Smooth muscle cell (in vitro differentiated cells): Measurements from ENCODE around the gene CRYL1. TPM values are rescaled to one million over a fixed set of nuclear protein-coding genes. Genes with fewer than 3 reads are reported as not detected.

Source experiments
- DNase-seq: peaks from one replicate; lab custom pipeline; 2025; ENCODE audit not compliant: unreplicated experiment; lab: John Stamatoyannopoulos, UW
- H2AFZ ChIP-seq: fragments of 200-600 bp; sonication (generic); 2 replicates; pipeline ENCODE4 v1.6.0; 2016; ENCODE audit warnings: antibody characterized with exemption, low read depth, mild to moderate bottlenecking
- H3F3A ChIP-seq: fragments of 200-600 bp; sonication (generic); 2 replicates; pipeline ENCODE4 v1.6.0; 2017; ENCODE audit warnings: antibody characterized with exemption, low read depth
- H3K27ac ChIP-seq: fragments of 200-600 bp; sonication (generic); 2 replicates; pipeline ENCODE4 v1.5.1; 2016; ENCODE audit warnings: low read depth, mild to moderate bottlenecking
- H3K27me3 ChIP-seq: fragments of 200-600 bp; sonication (generic); 2 replicates; pipeline ENCODE4 v1.6.1; 2016; ENCODE audit warnings: low read depth, mild to moderate bottlenecking
- H3K36me3 ChIP-seq: fragments of 200-600 bp; sonication (generic); 2 replicates; pipeline ENCODE4 v1.5.1; 2016; ENCODE audit warnings: low read depth
- H3K4me1 ChIP-seq: fragments of 200-600 bp; sonication (generic); 2 replicates; pipeline ENCODE4 v1.5.1; 2016; ENCODE audit warnings: low read depth
- H3K4me2 ChIP-seq: fragments of 200-600 bp; sonication (generic); 2 replicates; pipeline ENCODE4 v1.6.0; 2016; ENCODE audit warnings: mild to moderate bottlenecking
- H3K4me3 ChIP-seq: fragments of 200-600 bp; sonication (generic); 2 replicates; pipeline ENCODE4 v1.5.1; 2016; ENCODE audit warnings: mild to moderate bottlenecking
- H3K79me2 ChIP-seq: fragments of 200-600 bp; sonication (generic); 2 replicates; pipeline ENCODE4 v1.6.0; 2016; ENCODE audit warnings: low read depth, mild to moderate bottlenecking
- H3K9ac ChIP-seq: fragments of 200-600 bp; sonication (generic); 2 replicates; pipeline ENCODE4 v1.6.0; 2016; ENCODE audit warnings: low read depth
- H3K9me3 ChIP-seq: fragments of 200-600 bp; sonication (generic); replicated peaks from 2 replicates; pipeline ENCODE4 v1.5.1; 2016; ENCODE audit warnings: low read depth
- H4K20me1 ChIP-seq: fragments of 200-600 bp; sonication (generic); 2 replicates; pipeline ENCODE4 v1.6.0; 2016; ENCODE audit warnings: low read depth
- CTCF ChIP-seq: fragments of 200-600 bp; sonication (generic); IDR thresholded peaks from 2 replicates; pipeline ENCODE4 v1.5.1; 2017; ENCODE audit warnings: borderline replicate concordance, mild to moderate bottlenecking, antibody characterized with exemption; ENCODE audit not compliant: insufficient read depth, poor library complexity, severe bottlenecking
- WGBS: methylation state at CpG from one replicate; pipeline ENCODE4 v1.1.7; 2016; ENCODE audit warnings: low lambda C conversion rate; 5-methylcytosine and 5-hydroxymethylcytosine counted together
- polyA plus RNA-seq: library from polyadenylated mRNA; unstranded; fragments of >200 nt; fragmentation: Nextera tagmentation; extraction: Ambion mirVana; gene quantifications from 2 replicates; pipeline ENCODE4 v1.2.1, GENCODE V29; 2016
- total RNA-seq: library from RNA; depleted of rRNA; stranded (reverse); fragments of >200 nt; gene quantifications from 2 replicates; pipeline ENCODE4 v1.2.3, GENCODE V29; 2014

CRYL1 gene
- total and polyA plus RNA-seq, 2 experiments from 2014 or later = 6.5 to 12.4 TPM

GRCh38 chr13:20525144-20525600 lies 485 bp downstream of the CRYL1 start:
- Histone ChIP-seq H3K4me3 (peak overlapping the region; percentile 89), H3K79me2 (no peaks in the 10 kb centered on the region), H4K20me1 (no peaks in the 10 kb centered on the region), H3K4me2 (peak overlapping the region; percentile 95), H3K4me1 (peaks cover 5% of the 10 kb centered on the region), H3F3A (no peaks in the 10 kb centered on the region), H3K9ac (peak overlapping the region; percentile 17), H2AFZ (peak overlapping the region; percentile 92), H3K36me3 (no peaks in the 10 kb centered on the region), H3K27me3 (peaks cover 3% of the 10 kb centered on the region), H3K27ac (no peak overlapping the region), H3K9me3 (no peaks in the 10 kb centered on the region)
- TF ChIP-seq CTCF = no peak
- no peak for DNase-seq
- 3% methylated on average over 36 of the region's 37 CpGs for WGBS

- WGBS = 94% methylated on average over 5 of the region's 5 CpGs
- no peaks in the 10 kb centered on the region for H3F3A ChIP-seq
- DNase-seq = no peak
- H3K36me3 ChIP-seq = no peaks in the 10 kb centered on the region
- peaks cover 3% of the 10 kb centered on the region for H3K4me1 ChIP-seq
- H3K4me2 ChIP-seq = no peak overlapping the region
- H3K27me3 ChIP-seq = no peaks in the 10 kb centered on the region
- no peaks in the 10 kb centered on the region for H3K79me2 ChIP-seq
- no peak for TF ChIP-seq CTCF
- H3K27ac ChIP-seq = no peak overlapping the region
- no peak overlapping the region for H3K4me3 ChIP-seq
- H3K9me3 ChIP-seq = no peaks in the 10 kb centered on the region
- H2AFZ ChIP-seq = no peak overlapping the region
- H4K20me1 ChIP-seq = no peaks in the 10 kb centered on the region
- no peak overlapping the region for H3K9ac ChIP-seq
These were observed 4.1 kb downstream of the CRYL1 start for GRCh38 chr13:20521364-20522115.

- no peak overlapping the region for H3K9ac ChIP-seq
- H3K36me3 ChIP-seq = no peaks in the 10 kb centered on the region
- H3K4me2 ChIP-seq = no peak overlapping the region
- no peak overlapping the region for H3K27ac ChIP-seq
- H2AFZ ChIP-seq = no peak overlapping the region
- no peak overlapping the region for H3K4me3 ChIP-seq
- 88% methylated on average over 1 of the region's 1 CpG for WGBS
- no peaks in the 10 kb centered on the region for H3K27me3 ChIP-seq
- no peaks in the 10 kb centered on the region for H4K20me1 ChIP-seq
- H3F3A ChIP-seq = no peaks in the 10 kb centered on the region
- no peaks in the 10 kb centered on the region for H3K79me2 ChIP-seq
- no peaks in the 10 kb centered on the region for H3K9me3 ChIP-seq
- TF ChIP-seq CTCF = no peak
- no peaks in the 10 kb centered on the region for H3K4me1 ChIP-seq
- no peak for DNase-seq
These were observed 5.8 kb downstream of the CRYL1 start for GRCh38 chr13:20519875-20520274.

GRCh38 chr13:20518660-20519100 lies 7.0 kb downstream of the CRYL1 start:
- no peak for TF ChIP-seq CTCF
- H2AFZ ChIP-seq = no peak overlapping the region
- no peak overlapping the region for H3K4me3 ChIP-seq
- no peak overlapping the region for H3K27ac ChIP-seq
- WGBS = 90% methylated on average over 7 of the region's 7 CpGs
- H3K4me2 ChIP-seq = no peak overlapping the region
- no peak for DNase-seq
- H3F3A ChIP-seq = no peaks in the 10 kb centered on the region
- H3K9me3 ChIP-seq = no peaks in the 10 kb centered on the region
- no peaks in the 10 kb centered on the region for H3K27me3 ChIP-seq
- H3K79me2 ChIP-seq = no peaks in the 10 kb centered on the region
- H3K36me3 ChIP-seq = no peaks in the 10 kb centered on the region
- no peaks in the 10 kb centered on the region for H3K4me1 ChIP-seq
- H4K20me1 ChIP-seq = no peaks in the 10 kb centered on the region
- H3K9ac ChIP-seq = no peak overlapping the region
